ENCODE data around the gene CHCHD1. TPM values are rescaled to one million over a fixed set of nuclear protein-coding genes. Genes with fewer than 3 reads are reported as not detected.
"Not testable (repeated sequence)": the region's sequence is repeated elsewhere in the genome, so short reads cannot be mapped to it uniquely, and the experiment has no call there.

CHCHD1 gene
- total RNA-seq, 1 experiment from 2014 or later: 44.1 TPM

DNA sequence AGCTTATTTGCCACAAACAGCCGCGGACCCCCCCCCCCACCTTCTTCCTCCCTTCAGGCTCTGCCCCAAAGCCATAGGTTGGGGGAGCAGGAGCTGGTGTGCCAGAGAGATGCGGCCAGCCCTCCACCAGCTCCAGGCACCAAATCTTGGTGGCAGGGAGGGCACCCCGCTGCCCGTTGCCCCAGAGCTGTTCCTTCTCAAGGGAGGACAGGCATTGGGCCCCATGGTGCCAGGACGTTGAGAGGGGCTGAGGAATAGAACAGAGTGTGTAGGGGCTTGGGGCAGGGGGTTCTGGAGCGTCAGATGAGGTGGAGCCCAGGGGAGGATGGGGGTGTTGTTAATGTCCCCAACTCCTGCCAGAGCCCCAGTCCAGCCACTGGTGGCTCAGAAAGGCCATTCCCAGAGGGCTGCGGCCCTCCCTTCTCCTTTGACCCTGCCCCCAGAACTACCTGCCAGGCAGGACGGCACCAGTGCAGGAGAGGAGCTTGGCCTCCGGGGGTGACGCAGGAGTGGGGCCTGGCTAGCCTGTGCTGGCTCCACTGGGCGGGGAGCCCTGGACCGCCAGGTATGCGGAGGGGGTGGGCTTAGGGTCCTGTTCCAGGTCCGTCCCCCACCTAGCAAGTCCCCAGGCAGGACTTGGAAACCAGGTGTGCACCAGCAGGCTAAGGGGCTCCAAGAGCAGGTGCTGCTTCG, 47.7 kb upstream of the CHCHD1 start:
- H3K27me3 Mint-ChIP-seq (ENCODE audit: unreplicated experiment): no peaks in the 10 kb centered on the region
- H3K27ac Mint-ChIP-seq (ENCODE audit: unreplicated experiment): no peak overlapping the region
- intact Hi-C loops (cut with micrococcal nuclease; ENCODE audit: unreplicated experiment): no loop called here
- TF ChIP-seq, protein P1, sequence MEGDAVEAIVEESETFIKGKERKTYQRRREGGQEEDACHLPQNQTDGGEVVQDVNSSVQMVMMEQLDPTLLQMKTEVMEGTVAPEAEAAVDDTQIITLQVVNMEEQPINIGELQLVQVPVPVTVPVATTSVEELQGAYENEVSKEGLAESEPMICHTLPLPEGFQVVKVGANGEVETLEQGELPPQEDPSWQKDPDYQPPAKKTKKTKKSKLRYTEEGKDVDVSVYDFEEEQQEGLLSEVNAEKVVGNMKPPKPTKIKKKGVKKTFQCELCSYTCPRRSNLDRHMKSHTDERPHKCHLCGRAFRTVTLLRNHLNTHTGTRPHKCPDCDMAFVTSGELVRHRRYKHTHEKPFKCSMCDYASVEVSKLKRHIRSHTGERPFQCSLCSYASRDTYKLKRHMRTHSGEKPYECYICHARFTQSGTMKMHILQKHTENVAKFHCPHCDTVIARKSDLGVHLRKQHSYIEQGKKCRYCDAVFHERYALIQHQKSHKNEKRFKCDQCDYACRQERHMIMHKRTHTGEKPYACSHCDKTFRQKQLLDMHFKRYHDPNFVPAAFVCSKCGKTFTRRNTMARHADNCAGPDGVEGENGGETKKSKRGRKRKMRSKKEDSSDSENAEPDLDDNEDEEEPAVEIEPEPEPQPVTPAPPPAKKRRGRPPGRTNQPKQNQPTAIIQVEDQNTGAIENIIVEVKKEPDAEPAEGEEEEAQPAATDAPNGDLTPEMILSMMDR (IDR thresholded peaks at IDR 0.05; ENCODE audit: unreplicated experiment): no peak
- no peak overlapping the region for H3K4me3 Mint-ChIP-seq (ENCODE audit: low read depth, unreplicated experiment)
- BruUV-seq (replicated peaks): no TSS peak
- H3K36me3 Mint-ChIP-seq (ENCODE audit: insufficient read depth, unreplicated experiment): peaks cover 27% of the 10 kb centered on the region
- H3K9me3 Mint-ChIP-seq (ENCODE audit: low read depth, unreplicated experiment): no peaks in the 10 kb centered on the region
- CTCF ChIA-PET: interaction anchor here (0.5 kb wide), 1 partner anchor 21 kb away, joined by 4 read pairs; no protein-coding TSS in a partner anchor
- H3K4me1 Mint-ChIP-seq (ENCODE audit: low read depth, unreplicated experiment): no peaks in the 10 kb centered on the region
- no peak for DNase-seq

DNA sequence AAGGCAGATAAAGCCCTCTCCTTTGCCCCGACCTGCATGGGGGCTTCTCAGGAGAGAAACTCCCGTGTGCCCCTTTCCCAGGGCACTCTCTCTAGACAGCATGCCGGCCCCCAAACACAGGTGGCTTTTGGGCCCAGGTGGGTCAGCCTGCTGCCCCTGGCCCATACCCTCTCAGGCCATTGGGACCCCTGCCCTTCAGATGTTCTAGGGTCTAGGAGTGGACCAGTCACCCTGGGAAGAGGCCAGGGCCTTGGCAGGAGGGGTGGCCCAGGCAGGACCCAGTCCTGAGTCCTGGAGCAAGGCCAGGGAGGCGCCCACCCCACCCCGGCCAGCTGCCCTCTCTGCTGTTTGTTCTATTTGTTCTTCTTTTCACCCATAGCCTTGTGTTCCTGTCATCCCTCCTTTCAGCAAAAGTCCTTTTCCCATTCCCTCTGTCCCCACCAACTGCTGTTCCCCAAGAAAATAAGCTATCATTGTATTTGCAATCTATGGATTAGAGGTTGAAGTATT, 47.0 kb upstream of the CHCHD1 start:
- Mint-ChIP-seq H3K36me3 (ENCODE audit: insufficient read depth, unreplicated experiment) (peaks cover 21% of the 10 kb centered on the region), H3K4me3 (ENCODE audit: low read depth, unreplicated experiment) (no peak overlapping the region), H3K27ac (ENCODE audit: unreplicated experiment) (no peak overlapping the region), H3K9me3 (ENCODE audit: low read depth, unreplicated experiment) (no peaks in the 10 kb centered on the region), H3K27me3 (ENCODE audit: unreplicated experiment) (no peaks in the 10 kb centered on the region), H3K4me1 (ENCODE audit: low read depth, unreplicated experiment) (no peaks in the 10 kb centered on the region)
- intact Hi-C loops (cut with micrococcal nuclease; ENCODE audit: unreplicated experiment): no loop called here
- TF ChIP-seq, protein P1 (IDR thresholded peaks at IDR 0.05; ENCODE audit: unreplicated experiment): no peak
- BruUV-seq (replicated peaks): no TSS peak
- no peak for DNase-seq
- CTCF ChIA-PET: no interaction called here

DNA sequence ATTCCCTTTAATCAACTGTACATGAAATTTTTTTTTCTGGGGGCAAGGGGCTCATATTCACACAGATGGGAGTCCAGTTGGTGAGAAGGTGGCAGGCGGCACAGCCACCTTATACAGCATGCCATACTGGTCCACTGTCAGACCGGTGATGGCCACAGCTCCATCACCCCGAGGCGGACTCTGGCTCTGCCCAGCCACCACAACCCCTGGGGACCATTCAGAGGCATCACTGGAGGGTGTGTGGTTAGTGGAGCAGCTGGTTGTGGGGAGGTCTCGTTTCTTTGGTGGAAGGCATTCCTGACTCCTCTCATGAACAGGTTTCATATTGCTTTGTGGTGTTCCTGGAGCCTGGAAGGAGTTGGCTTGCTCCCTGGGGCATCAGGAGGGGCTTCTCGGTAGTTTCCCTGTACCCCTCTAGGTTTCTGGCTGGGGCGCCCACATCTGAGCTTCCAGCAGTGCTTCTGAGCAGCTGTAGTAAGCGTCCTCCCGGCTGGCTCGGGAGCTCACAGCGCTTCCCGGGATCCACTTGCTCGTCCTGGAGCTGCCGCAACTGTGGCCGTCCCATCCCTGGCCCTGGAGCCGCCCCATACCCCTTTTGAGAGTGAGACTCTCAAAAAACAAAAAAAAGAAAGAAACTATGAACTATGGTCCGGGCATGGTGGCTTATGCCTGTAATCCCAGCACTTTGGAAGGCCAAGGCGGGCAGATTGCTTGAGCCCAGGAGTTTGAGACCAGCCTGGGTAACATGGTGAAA, 41.2 kb upstream of the CHCHD1 start:
- BruUV-seq (replicated peaks); intact Hi-C loops (cut with micrococcal nuclease; ENCODE audit: unreplicated experiment); DNase-seq; H3K27me3 Mint-ChIP-seq (ENCODE audit: unreplicated experiment); H3K4me1 Mint-ChIP-seq (ENCODE audit: low read depth, unreplicated experiment); H3K9me3 Mint-ChIP-seq (ENCODE audit: low read depth, unreplicated experiment); H3K4me3 Mint-ChIP-seq (ENCODE audit: low read depth, unreplicated experiment): not testable (repeated sequence)
- peaks cover 54% of the 10 kb centered on the region for H3K36me3 Mint-ChIP-seq (ENCODE audit: insufficient read depth, unreplicated experiment)
- CTCF ChIA-PET: interaction anchor here (0.7 kb wide), 1 partner anchor 11 kb away, joined by 3 read pairs; no protein-coding TSS in a partner anchor
- peak overlapping the region; percentile 47 for H3K27ac Mint-ChIP-seq (ENCODE audit: unreplicated experiment)

DNA sequence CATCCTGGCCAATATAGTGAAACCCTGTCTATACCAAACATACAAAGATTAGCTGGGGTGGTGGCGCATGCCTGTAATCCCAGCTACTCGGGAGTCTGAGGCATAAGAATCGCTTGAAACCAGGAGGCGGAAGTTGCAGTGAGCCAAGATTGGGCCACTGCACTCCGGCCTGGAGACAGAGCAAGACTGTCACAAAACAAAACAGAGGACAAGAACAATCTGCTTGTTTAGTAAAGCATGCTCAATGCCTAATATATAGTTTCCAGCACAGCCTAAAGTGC, 39.5 kb upstream of the CHCHD1 start:
- TF ChIP-seq, protein P1 (IDR thresholded peaks at IDR 0.05; ENCODE audit: unreplicated experiment): no peak
- H3K9me3 Mint-ChIP-seq (ENCODE audit: low read depth, unreplicated experiment): no peaks in the 10 kb centered on the region
- no peak for DNase-seq
- H3K27me3 Mint-ChIP-seq (ENCODE audit: unreplicated experiment): no peaks in the 10 kb centered on the region
- intact Hi-C loops (cut with micrococcal nuclease; ENCODE audit: unreplicated experiment): no loop called here
- CTCF ChIA-PET: no interaction called here
- peaks cover 10% of the 10 kb centered on the region for H3K4me1 Mint-ChIP-seq (ENCODE audit: low read depth, unreplicated experiment)
- no TSS peak for BruUV-seq (replicated peaks)
- H3K4me3 Mint-ChIP-seq (ENCODE audit: low read depth, unreplicated experiment): peak overlapping the region; percentile 98
- peak overlapping the region; percentile 99 for H3K27ac Mint-ChIP-seq (ENCODE audit: unreplicated experiment)
- H3K36me3 Mint-ChIP-seq (ENCODE audit: insufficient read depth, unreplicated experiment): peaks cover 71% of the 10 kb centered on the region
